SK-MEL-5 (cell line): ENCODE measurements around the gene BGLAP. TPM values are rescaled to one million over a fixed set of nuclear protein-coding genes. Genes with fewer than 3 reads are reported as not detected.

Source experiments
- DNase-seq: peaks from one replicate; pipeline ENCODE4 v3.0.0-alpha.2; 2016; ENCODE audit warnings: low read depth, low spot score
- in situ Hi-C: cut with HindIII; loops from 2 replicates; pipeline ENCODE4 v1.10.0; 2016; ENCODE audit warnings: low sequenced_read_pairs, high pct_unique_total_duplicates, low pct_unique_long_range_greater_than_20kb
- total RNA-seq: library from RNA; depleted of rRNA; stranded (reverse); fragments of >200 nt; shearing (Covaris generic); gene quantifications from 2 replicates; pipeline ENCODE4 v1.2.3, GENCODE V29; 2014

Gene BGLAP
- total RNA-seq, 1 experiment from 2014 or later, result 0.48 TPM

- in situ Hi-C loops, result no loop called here
- no peak for DNase-seq
Observed at GRCh38 chr1:156246241-156246780, 4.3 kb downstream of the BGLAP start.

- in situ Hi-C loops, result no loop called here
- DNase-seq, result no peak
Observed at GRCh38 chr1:156246781-156247459, 4.9 kb downstream of the BGLAP start.

GRCh38 chr1:156247460-156248322, 5.7 kb downstream of the BGLAP start, which contains the start of gene PAQR6:
Gene PAQR6, minus strand, starts transcription at chr1:156248056. Its CDS starts 1,325 bp downstream, at chr1:156246731.
- in situ Hi-C loops, result no loop called here
- DNase-seq, result peak; percentile 11

- in situ Hi-C loops, result no loop called here
- no peak for DNase-seq
Observed at GRCh38 chr1:156248323-156248683, 6.3 kb downstream of the BGLAP start.

- DNase-seq, result no peak
- in situ Hi-C loops, result no loop called here
Observed at GRCh38 chr1:156249593-156249992, 7.6 kb downstream of the BGLAP start.

- in situ Hi-C loops, result no loop called here
- DNase-seq, result no peak
Observed at GRCh38 chr1:156251527-156251926, 9.5 kb downstream of the BGLAP start.

GRCh38 chr1:156253634-156254033, 11.7 kb downstream of the BGLAP start:
- in situ Hi-C loops, result no loop called here
- no peak for DNase-seq

GRCh38 chr1:156257711-156258110, 15.7 kb downstream of the BGLAP start:
- no peak for DNase-seq
- in situ Hi-C loops, result no loop called here

- in situ Hi-C loops, result no loop called here
- no peak for DNase-seq
Observed at GRCh38 chr1:156258859-156259258, 16.9 kb downstream of the BGLAP start.

GRCh38 chr1:156259805-156260204, 17.8 kb downstream of the BGLAP start:
- in situ Hi-C loops, result no loop called here
- DNase-seq, result no peak

GRCh38 chr1:156260896-156261295, 18.9 kb downstream of the BGLAP start:
- peak; percentile 65 for DNase-seq

GRCh38 chr1:156262461-156263287, 20.7 kb downstream of the BGLAP start:
- no peak for DNase-seq
- in situ Hi-C loops, result no loop called here

More at GRCh38 chr1:156260896-156261295, 18.9 kb downstream of the BGLAP start:
- in situ Hi-C loops, result no loop called here

GRCh38 chr1:156263288-156263655, 21.3 kb downstream of the BGLAP start:
- in situ Hi-C loops, result no loop called here
- DNase-seq, result no peak

- in situ Hi-C loops, result no loop called here
- DNase-seq, result no peak
Observed at GRCh38 chr1:156266051-156266450, 24.1 kb downstream of the BGLAP start.

- DNase-seq, result no peak
- in situ Hi-C loops, result no loop called here
Observed at GRCh38 chr1:156268336-156268735, 26.4 kb downstream of the BGLAP start.

GRCh38 chr1:156270314-156270713, 28.3 kb downstream of the BGLAP start:
- no peak for DNase-seq
- in situ Hi-C loops, result no loop called here

- in situ Hi-C loops, result no loop called here
- no peak for DNase-seq
Observed at GRCh38 chr1:156276532-156276931, 34.5 kb downstream of the BGLAP start.

GRCh38 chr1:156276966-156277381, 35.0 kb downstream of the BGLAP start:
- in situ Hi-C loops, result no loop called here

More at GRCh38 chr1:156276966-156277381, 35.0 kb downstream of the BGLAP start:
- DNase-seq, result no peak
